Measurements from ENCODE around the gene CDT1. TPM values are rescaled to one million over a fixed set of nuclear protein-coding genes. Genes with fewer than 3 reads are reported as not detected.
A peak's percentile ranks its signal among the peaks of the same experiment; 100 is the strongest.

CDT1 gene
- total RNA-seq, 1 experiment from 2014 or later: 74.1 TPM

DNA sequence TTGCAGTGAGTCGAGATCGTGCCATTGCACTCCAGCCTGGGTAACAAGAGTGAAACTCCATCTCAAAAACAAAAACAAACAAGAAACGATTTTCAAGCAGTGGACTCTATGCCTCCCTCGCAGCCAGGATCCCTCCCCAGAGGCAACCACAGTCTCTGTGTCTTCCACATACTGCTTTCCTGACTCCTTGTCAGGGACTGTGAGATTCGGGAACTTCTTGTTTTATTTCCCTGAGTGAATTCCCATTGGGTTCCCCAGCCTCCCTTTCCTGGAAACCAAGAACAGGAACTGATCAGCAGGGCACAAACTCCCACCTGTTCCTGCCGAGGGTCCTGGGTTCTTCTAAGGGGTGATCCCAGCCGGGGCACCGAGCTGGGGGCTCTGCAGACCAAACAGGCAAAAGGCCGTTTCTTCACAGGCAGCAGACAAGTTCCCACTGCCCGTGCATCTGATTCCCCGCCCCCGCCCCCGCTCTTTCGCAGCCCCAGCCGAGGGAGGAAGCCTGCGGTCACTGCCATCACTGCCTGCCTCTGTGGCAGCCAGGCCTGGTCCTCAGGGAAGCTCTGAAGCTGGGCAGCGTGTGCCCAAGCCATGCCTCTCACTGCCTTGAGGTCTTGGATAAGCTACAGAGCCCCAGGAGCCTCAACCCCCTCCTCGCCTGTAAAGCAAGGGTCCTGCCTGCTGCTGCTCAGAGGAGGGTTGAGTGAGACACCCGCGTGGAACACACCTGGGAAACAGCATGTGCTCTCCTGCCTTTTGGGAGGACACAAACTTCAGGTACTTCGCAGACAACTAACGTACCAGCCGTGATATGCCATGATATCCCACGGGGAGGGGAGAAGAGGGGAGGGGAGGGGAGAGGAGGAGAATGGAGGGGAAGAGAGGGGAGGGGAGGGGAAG, 13.0 kb upstream of the CDT1 start:
- Histone ChIP-seq H3K9ac (ENCODE audit: extremely low read depth, insufficient read length, low read length) (no peak overlapping the region), H3K27me3 (ENCODE audit: insufficient read depth, low read length) (no peaks in the 10 kb centered on the region), H3K14ac (ENCODE audit: insufficient read depth, low read length) (peak overlapping the region; percentile 31; the same call in 1 of the 2 replicates), H3K4me2 (ENCODE audit: insufficient read depth, insufficient read length, low read length) (no peak overlapping the region), H2AFZ (ENCODE audit: low read length) (no peak overlapping the region), H3T11ph (ENCODE audit: low read length) (no peak overlapping the region), H2BK12ac (ENCODE audit: insufficient read length, low read depth, low read length) (peak overlapping the region; percentile 66), H3K4me1 (ENCODE audit: insufficient read depth, low read length) (peaks cover 3% of the 10 kb centered on the region; the same call in 1 of the 2 replicates), H3K79me2 (ENCODE audit: insufficient read depth, low read length) (no peaks in the 10 kb centered on the region), H3K9me3 (ENCODE audit: control insufficient read depth, low read depth, low read length) (no peaks in the 10 kb centered on the region), H3K79me1 (ENCODE audit: insufficient read depth, low read depth, low read length, poor library complexity, severe bottlenecking) (no peaks in the 10 kb centered on the region), H3K23ac (ENCODE audit: insufficient read length, low read depth, low read length) (no peak overlapping the region), H3K18ac (ENCODE audit: insufficient read length, low read depth, low read length) (peak overlapping the region; percentile 72), H3K56ac (ENCODE audit: insufficient read length, low read depth, low read length) (no peak overlapping the region), H2BK5ac (ENCODE audit: insufficient read length, low read length) (no peak overlapping the region), H3K4ac (ENCODE audit: low read depth, low read length) (no peak overlapping the region), H2BK20ac (ENCODE audit: low read depth, low read length, poor library complexity, severe bottlenecking) (no peak overlapping the region), H4K20me1 (ENCODE audit: control insufficient read depth, insufficient read depth, insufficient read length) (no peaks in the 10 kb centered on the region), H4K5ac (ENCODE audit: insufficient read length, low read depth, low read length) (no peak overlapping the region), H2BK15ac (ENCODE audit: low read depth, low read length) (no peak overlapping the region), H4K91ac (ENCODE audit: insufficient read length, low read depth, low read length) (no peak overlapping the region), H2BK120ac (ENCODE audit: low read depth, low read length, poor library complexity, severe bottlenecking) (no peak overlapping the region), H3K23me2 (ENCODE audit: insufficient read length, low read depth, low read length, poor library complexity, severe bottlenecking) (peaks cover 3% of the 10 kb centered on the region), H3K27ac (ENCODE audit: insufficient read length, low read depth, low read length) (no peak overlapping the region), H2AK5ac (ENCODE audit: insufficient read length, low read length) (no peak overlapping the region), H4K8ac (replicated peaks; ENCODE audit: insufficient read length, low read depth, low read length) (no peak overlapping the region)
- peaks cover 11 to 36% of the 10 kb centered on the region in 2 experiments for H3K4me1 Mint-ChIP-seq
- H3K27me3 Mint-ChIP-seq (ENCODE audit: low read depth): peaks cover 8% of the 10 kb centered on the region
- H3K27ac Mint-ChIP-seq: peak overlapping the region in 2 of 3 experiments; percentile 27 to 47; a peak in 1 of 7 replicates
- no peaks in the 10 kb centered on the region for H3K9me3 Mint-ChIP-seq
- no peaks in the 10 kb centered on the region for H3K36me3 Mint-ChIP-seq (ENCODE audit: insufficient read depth in 1 of 3, low read depth in 3 of 3)
- no peak for DNase-seq
- no CpG with 5 or more reads among the region's 24 CpGs for WGBS (ENCODE audit: extremely low coverage, insufficient read length, low lambda C conversion rate)
- TF ChIP-seq, protein P1, sequence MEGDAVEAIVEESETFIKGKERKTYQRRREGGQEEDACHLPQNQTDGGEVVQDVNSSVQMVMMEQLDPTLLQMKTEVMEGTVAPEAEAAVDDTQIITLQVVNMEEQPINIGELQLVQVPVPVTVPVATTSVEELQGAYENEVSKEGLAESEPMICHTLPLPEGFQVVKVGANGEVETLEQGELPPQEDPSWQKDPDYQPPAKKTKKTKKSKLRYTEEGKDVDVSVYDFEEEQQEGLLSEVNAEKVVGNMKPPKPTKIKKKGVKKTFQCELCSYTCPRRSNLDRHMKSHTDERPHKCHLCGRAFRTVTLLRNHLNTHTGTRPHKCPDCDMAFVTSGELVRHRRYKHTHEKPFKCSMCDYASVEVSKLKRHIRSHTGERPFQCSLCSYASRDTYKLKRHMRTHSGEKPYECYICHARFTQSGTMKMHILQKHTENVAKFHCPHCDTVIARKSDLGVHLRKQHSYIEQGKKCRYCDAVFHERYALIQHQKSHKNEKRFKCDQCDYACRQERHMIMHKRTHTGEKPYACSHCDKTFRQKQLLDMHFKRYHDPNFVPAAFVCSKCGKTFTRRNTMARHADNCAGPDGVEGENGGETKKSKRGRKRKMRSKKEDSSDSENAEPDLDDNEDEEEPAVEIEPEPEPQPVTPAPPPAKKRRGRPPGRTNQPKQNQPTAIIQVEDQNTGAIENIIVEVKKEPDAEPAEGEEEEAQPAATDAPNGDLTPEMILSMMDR (conservative IDR thresholded peaks at IDR 0.05): no peak
- peak overlapping the region in 1 of 2 experiments; percentile 46; a peak in 1 of 5 replicates for H3K4me3 Mint-ChIP-seq

All from H9 (cell line).